Neural crest cell (in vitro differentiated cells): ENCODE measurements around the gene OR10A3. TPM values are rescaled to one million over a fixed set of nuclear protein-coding genes. Genes with fewer than 3 reads are reported as not detected.

Source experiments
- DNase-seq: peaks from one replicate; pipeline ENCODE4 v3.0.0; 2021; ENCODE audit warnings: low read depth, mixed read lengths, low spot score
- H3K27ac Mint-ChIP-seq: one replicate; pipeline ENCODE4 v1.8.0; 2021; ENCODE audit warnings: mild to moderate bottlenecking, mixed read lengths; ENCODE audit not compliant: unreplicated experiment
- H3K27me3 Mint-ChIP-seq: 2 replicates; pipeline ENCODE4 v1.8.0; 2021; ENCODE audit warnings: low read depth, mild to moderate bottlenecking, mixed read lengths
- H3K36me3 Mint-ChIP-seq: 2 replicates; pipeline ENCODE4 v1.8.0; 2021; ENCODE audit warnings: low read depth, mild to moderate bottlenecking, mixed read lengths
- H3K4me1 Mint-ChIP-seq: 2 replicates; pipeline ENCODE4 v1.8.0; 2021; ENCODE audit warnings: mixed read lengths
- H3K4me3 Mint-ChIP-seq: one replicate; pipeline ENCODE4 v1.8.0; 2021; ENCODE audit warnings: mild to moderate bottlenecking, mixed read lengths
- H3K9me3 Mint-ChIP-seq: 2 replicates; pipeline ENCODE4 v1.8.0; 2021; ENCODE audit warnings: mixed read lengths
- total RNA-seq: library from RNA; stranded (reverse); gene quantifications from 2 replicates; pipeline ENCODE4 v1.2.1, GENCODE V29; 2021
- TF ChIP-seq, protein P1 (sequence below): fragments of 200-600 bp; sonication (generic); conservative IDR thresholded peaks from 2 replicates; pipeline ENCODE4 v1.5.0; 2021; ENCODE audit warnings: antibody characterized with exemption, mild to moderate bottlenecking

Gene OR10A3
- total RNA-seq, 1 donor from 2014 or later, result not detected

DNA sequence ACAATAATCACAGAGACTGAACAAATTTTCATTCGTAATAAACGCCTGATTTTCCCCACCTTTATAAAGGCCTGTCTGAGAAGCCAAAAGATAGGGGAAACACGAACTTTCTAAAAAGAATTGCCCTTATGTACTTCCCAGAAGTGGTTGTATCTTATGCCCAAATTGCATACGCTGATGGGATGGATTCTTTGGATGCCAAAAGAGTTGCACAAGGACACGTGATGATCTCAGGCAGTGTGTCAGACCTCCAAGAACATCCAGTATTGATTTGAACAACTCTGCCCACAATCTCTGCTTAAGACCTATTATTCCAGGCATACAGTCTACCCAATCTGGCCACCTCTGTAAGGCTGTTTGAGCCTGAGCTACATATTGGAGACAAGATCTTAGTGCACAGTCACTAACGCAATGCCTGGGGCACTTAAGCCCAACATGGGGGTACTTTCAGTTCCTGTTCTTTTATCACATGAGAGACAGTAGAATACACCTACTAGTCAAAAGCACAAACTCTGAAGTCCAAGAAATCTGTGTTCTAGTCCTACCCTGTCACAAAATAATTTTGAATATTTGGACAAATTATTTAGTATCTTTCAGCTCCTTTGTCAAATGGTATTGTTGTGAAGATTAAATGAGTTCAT is 49.3 kb downstream of the OR10A3 start:
- DNase-seq, result no peak
- no peaks in the 10 kb centered on the region for H3K36me3 Mint-ChIP-seq
- H3K4me1 Mint-ChIP-seq, result peaks cover 12% of the 10 kb centered on the region
- H3K27ac Mint-ChIP-seq, result no peak overlapping the region
- peaks cover 22% of the 10 kb centered on the region for H3K27me3 Mint-ChIP-seq
- no peak overlapping the region for H3K4me3 Mint-ChIP-seq
- TF ChIP-seq, protein P1, sequence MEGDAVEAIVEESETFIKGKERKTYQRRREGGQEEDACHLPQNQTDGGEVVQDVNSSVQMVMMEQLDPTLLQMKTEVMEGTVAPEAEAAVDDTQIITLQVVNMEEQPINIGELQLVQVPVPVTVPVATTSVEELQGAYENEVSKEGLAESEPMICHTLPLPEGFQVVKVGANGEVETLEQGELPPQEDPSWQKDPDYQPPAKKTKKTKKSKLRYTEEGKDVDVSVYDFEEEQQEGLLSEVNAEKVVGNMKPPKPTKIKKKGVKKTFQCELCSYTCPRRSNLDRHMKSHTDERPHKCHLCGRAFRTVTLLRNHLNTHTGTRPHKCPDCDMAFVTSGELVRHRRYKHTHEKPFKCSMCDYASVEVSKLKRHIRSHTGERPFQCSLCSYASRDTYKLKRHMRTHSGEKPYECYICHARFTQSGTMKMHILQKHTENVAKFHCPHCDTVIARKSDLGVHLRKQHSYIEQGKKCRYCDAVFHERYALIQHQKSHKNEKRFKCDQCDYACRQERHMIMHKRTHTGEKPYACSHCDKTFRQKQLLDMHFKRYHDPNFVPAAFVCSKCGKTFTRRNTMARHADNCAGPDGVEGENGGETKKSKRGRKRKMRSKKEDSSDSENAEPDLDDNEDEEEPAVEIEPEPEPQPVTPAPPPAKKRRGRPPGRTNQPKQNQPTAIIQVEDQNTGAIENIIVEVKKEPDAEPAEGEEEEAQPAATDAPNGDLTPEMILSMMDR, result no peak
- H3K9me3 Mint-ChIP-seq, result no peaks in the 10 kb centered on the region

DNA sequence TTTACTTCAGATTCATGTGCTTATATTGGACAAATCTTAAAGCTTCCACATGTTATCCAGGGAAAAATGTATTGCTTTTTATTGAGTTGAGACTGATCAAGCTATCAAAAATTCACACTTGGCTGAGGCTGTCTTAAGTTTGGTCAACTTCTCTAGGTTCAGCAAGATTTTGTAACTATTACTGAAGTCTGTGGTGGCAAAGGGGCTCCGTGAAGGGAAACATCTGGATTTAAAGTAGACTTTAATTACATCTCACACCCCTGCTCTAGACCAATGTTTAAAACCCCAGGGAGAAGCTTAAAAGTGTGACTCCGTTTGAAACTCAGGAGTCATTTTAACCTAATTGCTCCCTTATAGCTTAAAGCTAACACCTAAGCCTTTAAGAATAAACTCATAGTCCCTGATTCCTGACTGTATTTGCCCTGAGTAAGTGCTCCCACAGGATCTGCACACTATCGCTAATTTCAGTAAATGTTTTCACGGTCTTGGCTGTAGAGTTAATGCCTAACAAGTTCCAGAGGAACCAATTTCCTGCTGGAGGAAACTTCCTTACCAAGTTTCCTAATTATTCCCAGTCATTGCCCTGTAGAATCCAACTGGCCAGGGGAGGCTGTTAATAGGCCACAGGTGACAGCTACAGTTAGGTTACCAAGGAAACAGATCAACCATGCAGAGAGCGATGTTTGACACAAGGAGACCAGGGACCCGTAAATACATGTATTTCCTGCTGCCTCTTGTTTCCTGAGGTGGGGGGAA is 50.9 kb downstream of the OR10A3 start:
- Mint-ChIP-seq H3K36me3 (no peaks in the 10 kb centered on the region), H3K9me3 (no peaks in the 10 kb centered on the region), H3K27me3 (peaks cover 25% of the 10 kb centered on the region), H3K4me1 (peaks cover 12% of the 10 kb centered on the region), H3K27ac (no peak overlapping the region), H3K4me3 (no peak overlapping the region)
- DNase-seq, result no peak
- TF ChIP-seq, protein P1, result no peak

DNA sequence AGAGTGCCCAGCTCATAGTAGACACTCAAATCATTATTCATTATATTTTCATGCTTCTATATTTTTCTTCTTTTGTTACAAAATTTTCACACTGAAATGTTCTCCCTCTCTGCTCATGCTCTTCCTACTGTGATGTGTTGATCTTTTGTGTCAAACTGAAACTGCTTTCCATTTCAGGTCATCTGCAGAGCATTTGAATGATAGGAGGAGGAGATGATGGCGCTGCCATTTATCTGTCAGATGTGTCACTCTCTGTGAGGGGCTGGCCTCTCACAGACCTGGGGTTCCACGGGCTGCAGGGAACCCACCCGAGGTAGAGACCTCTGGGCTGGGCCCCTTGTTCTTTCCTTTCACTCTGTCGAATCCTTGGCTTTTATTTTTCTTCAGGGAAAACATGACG is 51.5 kb downstream of the OR10A3 start:
- TF ChIP-seq, protein P1, result no peak
- no peaks in the 10 kb centered on the region for H3K36me3 Mint-ChIP-seq
- no peak for DNase-seq
- H3K27me3 Mint-ChIP-seq, result peaks cover 25% of the 10 kb centered on the region
- no peak overlapping the region for H3K4me3 Mint-ChIP-seq
- peaks cover 12% of the 10 kb centered on the region for H3K4me1 Mint-ChIP-seq
- no peak overlapping the region for H3K27ac Mint-ChIP-seq
- H3K9me3 Mint-ChIP-seq, result no peaks in the 10 kb centered on the region

Other genes with a start within 250 kb of the OR10A3 start
- not detected in 2 replicates for gene OVCH2, start 235.2 kb downstream of the OR10A3 start, total RNA-seq
- gene OR5P2, start 144.8 kb downstream of the OR10A3 start, total RNA-seq, result not detected in 2 replicates
- not detected in 2 replicates for gene OR5P3, start 110.9 kb downstream of the OR10A3 start, total RNA-seq
- gene OR10A6, start 10.4 kb downstream of the OR10A3 start, total RNA-seq, result not detected in 2 replicates
- not detected in 2 replicates for gene NLRP10, start 23.7 kb upstream of the OR10A3 start, total RNA-seq
- gene EIF3F, start 45.6 kb upstream of the OR10A3 start, total RNA-seq, result 317 and 324 TPM in 2 replicates
- 23.7 and 26.1 TPM in 2 replicates for gene TUB, start 139.5 kb upstream of the OR10A3 start, total RNA-seq
- 8.9 and 9.1 TPM in 2 replicates for gene RIC3, start 227.3 kb upstream of the OR10A3 start, total RNA-seq